ENCODE measurements around the gene ZNF750.

The ZNF750 gene

DNA sequence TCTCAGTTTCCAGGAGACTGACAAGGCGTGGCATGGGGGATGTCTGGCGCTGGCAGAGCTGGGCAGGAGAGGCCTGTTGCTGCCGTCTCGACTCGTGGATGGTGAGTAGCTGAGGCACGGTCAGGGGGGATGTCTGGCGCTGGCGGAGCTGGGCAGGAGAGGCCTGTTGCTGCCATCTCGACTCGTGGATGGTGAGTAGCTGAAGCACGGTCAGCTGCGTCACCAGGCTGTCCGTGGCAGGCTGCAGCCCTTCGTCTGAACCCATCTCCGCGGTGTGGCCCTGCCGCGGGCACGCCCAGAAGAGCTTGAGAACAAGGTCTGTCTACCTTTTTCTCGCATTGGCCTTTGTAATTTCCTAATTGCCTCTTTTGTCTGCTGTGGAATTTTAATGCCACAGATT is 25.0 kb downstream of the ZNF750 start:
- no peak for DNase-seq (ENCODE audit: low read depth in 2 of 3, low spot score in 1 of 3)

DNA sequence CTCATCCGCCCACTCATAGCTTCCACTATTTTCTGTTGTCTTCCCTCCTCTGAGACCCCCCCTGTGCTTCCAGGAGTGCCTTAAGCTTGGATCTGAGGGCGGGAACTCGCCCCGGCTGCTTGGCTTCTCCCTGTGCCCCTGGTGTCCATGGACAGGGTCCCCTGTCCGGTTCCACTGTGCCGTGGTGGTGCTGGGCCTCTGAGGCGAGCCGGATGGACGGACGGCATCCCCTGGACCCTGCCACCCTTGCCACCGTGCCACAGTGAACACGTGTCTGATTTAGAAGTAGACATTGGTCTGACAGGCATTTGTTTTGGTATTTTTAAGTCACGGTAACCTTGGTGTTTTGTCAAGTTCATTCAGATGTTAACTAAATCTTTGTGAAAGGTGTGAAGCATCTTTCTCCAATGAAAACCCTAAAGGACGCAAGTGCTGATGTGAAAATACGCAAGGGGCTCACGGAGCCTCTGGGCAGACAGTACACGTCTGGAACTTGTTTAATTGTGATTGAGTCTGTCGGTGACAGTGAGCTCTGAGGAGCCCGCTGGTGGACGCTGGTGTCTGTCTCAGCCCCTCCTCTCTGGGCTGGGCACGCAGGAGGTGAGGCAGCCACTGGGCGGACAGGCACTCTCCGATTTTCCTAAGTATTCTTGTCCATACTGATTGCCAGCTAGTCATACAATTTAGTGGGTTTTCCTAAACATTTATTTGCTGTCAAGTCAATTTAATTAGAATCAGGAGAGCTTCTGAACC is 26.3 kb downstream of the ZNF750 start:
- no peak for DNase-seq (ENCODE audit: low read depth in 2 of 3, low spot score in 1 of 3)

DNA sequence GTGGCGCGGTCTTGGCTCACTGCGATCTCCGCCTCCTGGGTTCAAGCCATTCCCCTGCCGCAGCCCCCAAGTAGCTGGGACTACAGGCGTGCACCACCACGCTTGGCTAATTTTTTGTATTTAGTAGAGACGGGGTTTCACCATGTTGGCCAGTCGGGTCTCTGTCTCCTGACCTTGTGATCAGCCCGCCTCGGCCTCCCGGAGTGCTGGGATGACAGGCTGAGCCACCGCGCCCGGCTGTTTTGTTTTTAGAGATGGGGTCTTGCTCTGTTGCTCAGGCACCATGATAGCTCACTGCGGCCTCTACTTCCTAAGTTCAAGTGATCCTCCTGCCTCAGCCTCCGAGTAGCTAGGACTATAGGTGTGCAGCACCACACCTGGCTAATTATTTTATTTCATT is 27.2 kb downstream of the ZNF750 start:
- DNase-seq (ENCODE audit: low read depth in 2 of 3, low spot score in 1 of 3) = no peak

DNA sequence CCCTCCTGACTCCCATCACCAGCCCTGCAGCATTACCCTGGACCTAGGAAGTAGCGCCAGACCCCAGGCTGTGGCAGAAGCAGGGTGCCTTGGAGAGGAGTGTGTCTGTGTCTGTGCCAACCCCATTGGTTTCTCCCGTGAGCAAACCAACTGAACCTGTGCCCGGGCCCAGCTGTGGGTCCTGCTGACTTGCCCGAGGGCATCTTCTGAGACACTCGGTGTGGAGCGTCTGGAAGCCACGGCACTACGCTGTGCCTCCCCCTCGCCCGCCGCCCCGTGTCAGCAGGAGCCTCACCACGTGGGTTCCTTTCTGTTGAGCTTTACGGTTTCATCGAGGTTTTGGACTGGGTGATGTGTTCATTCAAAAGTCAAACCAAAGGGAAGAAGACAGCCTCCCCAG is 27.8 kb downstream of the ZNF750 start:
- no peak for DNase-seq (ENCODE audit: low read depth in 2 of 3, low spot score in 1 of 3)

DNA sequence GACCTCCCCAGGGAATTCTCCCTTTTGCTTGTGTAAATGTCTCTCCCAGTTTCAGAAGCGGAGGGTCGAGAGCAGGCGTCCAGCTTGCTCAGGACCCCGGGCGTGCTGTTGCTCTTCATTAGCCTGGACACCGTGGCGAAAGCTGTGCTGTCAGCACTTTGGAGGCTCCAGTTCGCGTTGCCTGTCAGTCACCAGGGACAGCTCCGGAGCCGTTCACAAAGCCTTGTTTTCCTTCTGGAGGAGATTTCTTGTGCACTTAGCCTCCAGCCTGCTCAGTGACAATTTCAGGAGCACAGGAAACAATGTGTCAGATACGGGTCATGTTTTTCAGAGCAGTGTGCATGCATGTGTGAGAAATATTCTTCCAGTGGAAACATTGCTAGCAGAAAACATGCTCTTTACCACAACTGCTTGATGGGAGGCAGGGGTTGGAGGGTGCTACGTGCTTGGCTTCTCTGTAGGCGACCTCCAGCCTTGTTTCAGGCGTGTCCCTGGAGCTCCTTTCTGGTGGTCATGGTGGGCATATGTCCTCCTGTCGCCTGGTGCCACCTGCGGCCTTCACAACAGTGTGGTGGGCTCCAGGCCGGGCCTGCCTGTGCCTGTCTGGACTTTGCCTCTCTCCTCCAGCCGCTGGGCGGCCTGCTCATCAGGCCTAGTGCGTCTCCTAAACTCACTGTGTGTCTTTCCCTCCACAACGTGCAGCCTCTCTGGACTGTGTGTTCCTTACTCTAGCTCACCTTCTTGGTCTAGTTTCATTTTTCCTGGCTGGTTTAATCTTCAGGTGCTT is 29.0 kb downstream of the ZNF750 start:
- no peak for DNase-seq (ENCODE audit: low read depth in 2 of 3, low spot score in 1 of 3)

DNA sequence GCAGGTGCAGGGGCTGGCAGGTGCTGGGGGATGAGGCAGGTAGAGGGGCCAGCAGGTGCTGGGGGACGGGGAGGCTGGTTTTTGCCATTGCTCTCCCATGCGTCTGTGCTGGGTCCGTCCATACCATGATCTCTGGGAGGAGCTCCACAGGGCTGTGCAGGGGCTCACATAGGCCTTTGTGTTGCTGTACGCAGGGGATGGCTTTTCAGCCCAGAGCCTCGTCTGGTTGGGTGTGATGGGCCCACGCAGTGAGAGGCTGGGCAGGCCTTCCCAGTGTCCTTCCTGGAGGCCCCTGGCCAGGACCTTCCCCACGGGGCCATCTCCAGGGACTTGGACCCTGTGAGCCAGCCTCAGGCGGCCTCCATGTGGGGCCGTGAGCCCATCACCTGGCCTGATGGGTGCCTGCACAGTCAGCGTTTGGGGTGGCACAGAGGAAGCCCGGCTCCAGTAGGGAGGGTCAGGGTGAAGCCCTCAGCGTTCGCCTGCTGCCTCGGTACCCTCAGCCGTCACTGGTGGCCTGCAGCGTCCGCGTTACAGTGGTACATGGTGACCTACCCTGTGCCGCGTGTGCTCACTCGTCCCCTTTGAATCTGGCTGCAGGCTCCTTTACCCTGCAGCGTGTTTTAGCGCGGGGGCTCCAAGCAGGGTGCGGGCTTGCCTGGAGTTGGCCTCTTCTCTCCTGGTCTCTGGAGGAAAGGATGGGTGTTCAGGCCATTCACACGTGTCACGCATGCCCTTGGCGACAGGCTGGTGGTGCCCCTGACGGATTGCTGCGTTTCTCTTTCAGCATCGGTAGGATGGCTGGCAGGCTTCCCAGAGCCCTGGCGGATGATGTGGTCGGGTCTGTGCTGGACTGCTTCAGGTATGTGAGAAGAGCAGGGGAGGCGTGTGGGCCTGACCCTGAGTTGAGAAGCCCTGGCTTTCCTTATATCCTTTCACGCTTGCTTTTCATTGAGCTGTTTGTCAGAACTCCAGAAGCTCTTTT is 30.6 kb downstream of the ZNF750 start:
- no peak for DNase-seq (ENCODE audit: low read depth in 2 of 3, low spot score in 1 of 3)

DNA sequence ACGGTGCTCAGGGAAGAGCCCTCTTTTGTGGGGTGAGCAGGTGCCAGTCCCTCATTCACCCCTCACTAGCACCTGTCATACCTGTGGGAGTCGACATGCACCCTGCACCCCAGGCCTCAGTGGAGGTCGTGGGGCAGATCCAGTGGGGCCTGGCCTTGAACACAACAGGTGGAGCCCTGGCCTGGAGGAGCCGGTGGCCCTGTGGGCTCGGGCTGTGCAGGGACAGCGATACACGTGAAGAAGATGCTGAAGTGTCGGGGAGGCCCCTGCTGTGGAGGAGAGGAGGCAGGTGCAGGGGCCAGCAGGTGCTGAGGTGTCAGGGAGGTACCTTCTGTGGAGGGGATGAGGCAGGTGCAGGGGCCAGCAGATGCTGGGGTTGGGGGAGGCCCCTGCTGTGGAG is 31.8 kb downstream of the ZNF750 start:
- DNase-seq (ENCODE audit: low read depth in 2 of 3, low spot score in 1 of 3) = no peak

DNA sequence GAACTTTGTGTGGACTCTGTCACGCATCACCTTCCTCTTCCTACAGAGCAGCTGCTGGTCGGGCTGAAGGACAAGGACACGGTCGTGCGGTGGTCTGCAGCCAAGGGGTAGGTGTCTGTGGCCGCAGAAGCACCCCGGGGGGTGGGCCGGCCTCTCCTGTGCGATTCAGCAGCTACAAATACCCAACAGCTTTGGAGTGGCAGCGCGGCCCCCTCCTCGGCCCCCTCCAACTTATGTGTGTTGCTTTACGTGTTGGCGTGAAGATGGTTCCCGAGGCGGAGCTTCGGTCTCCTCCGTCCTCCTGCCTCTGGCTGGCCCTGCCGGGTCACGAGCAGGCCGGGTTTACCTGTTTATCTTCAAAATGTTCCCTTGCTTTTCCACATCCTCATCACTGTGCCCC is 32.3 kb downstream of the ZNF750 start:
- DNase-seq (ENCODE audit: low read depth in 2 of 3, low spot score in 1 of 3) = no peak

DNA sequence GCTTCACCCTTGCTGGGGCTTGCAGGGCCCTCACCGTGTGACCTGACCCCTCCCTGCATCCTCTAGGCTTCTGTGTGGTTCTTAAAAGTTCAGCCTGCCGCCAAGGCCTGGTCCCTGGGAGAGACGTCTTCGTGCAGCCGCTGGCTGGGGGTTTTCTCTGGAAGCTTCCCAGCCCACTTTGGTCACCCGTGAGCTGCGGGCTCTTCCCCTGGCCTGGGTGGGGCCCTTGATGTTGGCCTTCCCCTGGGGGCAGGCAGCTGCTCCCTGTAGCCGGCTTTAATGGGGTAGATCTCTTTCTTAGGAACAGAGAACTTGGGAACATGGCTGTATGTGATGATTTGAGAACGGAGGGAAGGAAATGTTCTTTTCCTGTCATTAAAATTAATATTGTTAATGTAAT is 32.7 kb downstream of the ZNF750 start:
- DNase-seq (ENCODE audit: low read depth in 2 of 3, low spot score in 1 of 3) = no peak

DNA sequence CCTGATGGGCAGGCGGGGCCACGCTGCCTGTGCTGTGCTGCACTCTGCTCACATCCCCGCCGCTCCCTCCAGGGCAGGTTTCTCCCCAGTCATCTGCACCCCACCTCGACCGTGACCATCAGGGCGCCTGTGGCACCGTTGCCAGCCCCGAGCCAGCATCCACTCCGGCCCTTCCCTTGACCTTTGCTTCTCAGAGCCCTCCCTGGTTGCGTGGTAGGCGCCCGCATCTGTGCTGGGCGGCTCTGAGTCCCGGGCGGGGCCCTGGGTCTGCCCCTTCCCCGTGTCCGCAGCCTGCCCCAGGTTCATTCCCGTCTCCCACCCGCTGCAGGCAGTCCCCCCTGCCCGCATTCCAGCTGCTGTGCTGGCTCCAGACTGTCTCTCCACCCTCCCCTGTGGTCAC is 33.2 kb downstream of the ZNF750 start:
- no peak for DNase-seq (ENCODE audit: low read depth in 2 of 3, low spot score in 1 of 3)

DNA sequence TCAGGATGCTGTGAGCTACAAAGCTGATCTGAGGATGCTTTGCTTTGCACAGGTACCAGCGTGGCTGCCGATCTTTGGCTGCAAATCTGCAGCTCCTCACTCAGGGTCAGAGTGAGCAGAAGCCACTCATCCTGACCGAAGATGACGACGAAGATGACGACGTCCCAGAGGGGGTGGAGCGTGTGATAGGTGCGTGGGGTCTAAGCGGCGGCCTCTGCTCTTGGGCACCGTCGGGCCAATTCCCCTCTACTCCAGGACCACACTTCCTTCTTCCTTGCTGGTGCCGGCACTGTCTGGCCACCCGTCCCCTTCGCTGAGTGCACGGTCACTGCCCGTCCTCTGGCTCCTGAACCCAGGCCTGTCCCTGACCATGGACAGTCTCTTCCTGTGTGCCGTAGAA is 34.0 kb downstream of the ZNF750 start:
- no peak for DNase-seq (ENCODE audit: low read depth in 2 of 3, low spot score in 1 of 3)

DNA sequence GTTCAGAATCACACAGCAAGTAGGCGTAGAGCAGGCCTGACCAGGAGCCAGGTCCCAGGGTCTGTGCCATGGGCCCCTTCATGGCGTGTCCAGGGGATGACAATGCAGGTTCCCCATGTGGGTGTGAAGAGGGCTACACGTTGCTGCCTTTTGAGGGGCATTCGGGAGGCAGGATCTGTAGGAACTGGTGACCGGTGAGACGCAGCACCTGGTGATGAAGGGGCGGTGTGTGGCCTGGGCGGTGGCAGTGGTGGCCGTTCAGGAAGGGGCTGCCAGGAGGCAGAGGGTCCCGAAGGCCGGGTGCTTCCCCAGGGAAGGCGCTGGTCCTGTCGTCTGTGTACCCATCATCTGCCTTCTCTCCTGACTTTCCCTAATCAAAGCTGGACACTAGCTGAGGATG is 34.6 kb downstream of the ZNF750 start:
- no peak for DNase-seq (ENCODE audit: low read depth in 2 of 3, low spot score in 1 of 3)

DNA sequence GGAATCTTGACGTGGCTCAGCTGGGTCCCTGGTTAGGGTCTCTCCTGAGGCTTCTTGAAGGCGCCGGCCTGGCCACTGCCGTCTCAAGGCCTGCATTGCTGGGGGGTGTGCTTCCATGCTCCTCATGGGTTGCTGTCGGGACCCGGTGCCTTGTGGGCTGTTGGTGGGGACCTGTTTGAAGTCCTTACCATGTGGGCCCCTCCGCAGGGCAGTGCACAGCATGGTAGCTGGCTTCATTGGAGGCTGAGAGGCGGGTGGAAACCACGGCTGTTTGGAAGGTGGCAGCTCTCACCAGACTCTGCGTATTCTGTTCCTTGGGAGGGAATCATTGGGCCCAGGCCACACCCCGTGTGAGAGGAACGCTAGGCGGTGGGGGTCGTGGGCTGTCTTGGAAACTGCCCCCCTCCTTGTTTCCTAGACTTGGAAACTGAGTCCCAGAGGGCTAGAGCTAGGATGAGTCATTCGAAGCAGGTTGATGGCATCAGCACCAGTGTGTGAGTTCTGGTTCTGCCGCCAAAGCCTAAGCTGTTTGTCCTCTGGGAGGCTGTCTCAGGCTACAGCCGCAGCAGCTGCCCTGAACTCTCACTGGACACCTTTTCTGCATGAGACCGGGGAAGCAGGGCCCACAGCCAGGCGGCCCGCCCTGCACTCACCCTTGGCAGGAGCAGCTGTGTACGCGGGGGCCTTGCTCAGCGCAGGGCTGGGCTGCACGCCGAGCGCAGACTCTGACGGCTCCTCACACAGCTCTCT is 35.2 kb downstream of the ZNF750 start:
- DNase-seq (ENCODE audit: low read depth in 2 of 3, low spot score in 1 of 3) = no peak

DNA sequence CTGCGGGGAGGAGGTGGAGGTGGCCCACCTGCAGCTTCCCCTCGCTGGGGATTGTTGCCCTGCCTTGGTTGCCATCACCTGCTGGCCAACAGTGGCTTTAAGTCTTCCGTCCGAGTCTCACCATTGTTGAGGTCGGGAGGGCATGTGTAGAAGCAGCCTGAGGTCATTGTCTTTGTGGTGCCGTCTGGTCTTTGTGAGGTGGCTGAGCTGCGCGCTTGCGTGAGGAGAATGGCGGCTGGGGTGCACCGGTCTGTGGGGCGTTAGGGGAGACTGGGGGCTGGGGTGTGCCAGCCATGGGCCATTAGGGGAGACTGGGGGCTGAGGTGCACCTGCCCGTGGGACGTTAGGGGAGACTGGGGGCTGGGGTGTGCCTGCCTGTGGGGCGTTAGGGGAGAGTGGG is 36.2 kb downstream of the ZNF750 start:
- DNase-seq (ENCODE audit: low read depth in 2 of 3, low spot score in 1 of 3) = no peak

DNA sequence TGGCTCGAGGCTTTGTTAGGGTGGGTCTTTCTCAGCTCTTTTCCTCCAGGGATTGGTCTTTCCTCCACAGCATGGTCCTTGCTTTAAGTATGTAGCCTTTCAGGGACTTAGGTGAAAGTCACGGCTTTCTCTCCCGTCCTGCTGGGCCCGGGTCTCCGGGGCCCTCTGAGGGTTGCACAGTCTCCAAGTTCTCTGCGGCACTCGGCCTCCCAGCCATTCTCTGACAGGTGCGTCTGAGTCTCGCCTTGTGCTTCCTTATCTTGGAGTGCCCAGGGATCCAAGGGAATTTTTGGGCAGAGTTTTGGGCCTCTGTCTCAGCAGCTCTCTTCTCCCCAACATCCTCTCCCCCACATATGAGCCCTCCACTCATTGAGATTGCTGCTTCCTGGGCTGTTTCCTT is 36.6 kb downstream of the ZNF750 start:
- DNase-seq (ENCODE audit: low read depth in 2 of 3, low spot score in 1 of 3) = no peak

DNA sequence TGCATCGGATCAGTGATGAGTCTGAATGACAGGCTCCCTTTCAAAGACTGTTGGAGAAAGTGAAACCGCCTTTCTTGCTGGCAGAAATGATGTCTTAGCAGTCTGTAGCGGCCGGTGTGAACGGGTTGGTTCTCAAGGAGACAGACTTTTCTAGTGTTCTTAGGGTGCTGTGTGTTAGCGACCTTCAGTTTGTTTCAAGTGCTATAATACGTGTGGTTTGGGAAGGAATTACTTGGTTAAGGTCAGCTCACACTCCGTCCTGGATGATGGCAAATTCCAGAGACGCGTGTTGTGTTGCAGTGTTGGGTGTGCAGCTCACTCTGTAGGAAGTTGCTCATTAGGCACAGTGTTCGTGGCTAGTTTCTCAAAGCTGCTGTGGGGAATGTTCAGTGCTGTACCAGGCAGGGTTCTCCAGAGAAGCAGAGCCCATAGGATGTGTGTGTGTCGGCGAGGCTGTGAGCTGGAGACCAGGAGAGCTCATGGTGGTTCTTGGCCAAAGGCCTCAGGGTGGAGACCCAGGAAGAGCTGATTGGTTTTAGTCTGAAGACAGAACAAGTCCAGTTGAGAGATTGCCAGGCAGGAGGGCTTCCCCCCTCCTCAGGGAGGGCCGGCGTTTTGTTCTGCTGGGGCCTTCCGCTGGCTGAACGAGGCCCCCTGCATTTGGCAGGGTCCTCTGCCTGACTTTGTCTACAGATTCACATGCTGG is 37.6 kb downstream of the ZNF750 start:
- DNase-seq (ENCODE audit: low read depth in 2 of 3, low spot score in 1 of 3) = no peak

DNA sequence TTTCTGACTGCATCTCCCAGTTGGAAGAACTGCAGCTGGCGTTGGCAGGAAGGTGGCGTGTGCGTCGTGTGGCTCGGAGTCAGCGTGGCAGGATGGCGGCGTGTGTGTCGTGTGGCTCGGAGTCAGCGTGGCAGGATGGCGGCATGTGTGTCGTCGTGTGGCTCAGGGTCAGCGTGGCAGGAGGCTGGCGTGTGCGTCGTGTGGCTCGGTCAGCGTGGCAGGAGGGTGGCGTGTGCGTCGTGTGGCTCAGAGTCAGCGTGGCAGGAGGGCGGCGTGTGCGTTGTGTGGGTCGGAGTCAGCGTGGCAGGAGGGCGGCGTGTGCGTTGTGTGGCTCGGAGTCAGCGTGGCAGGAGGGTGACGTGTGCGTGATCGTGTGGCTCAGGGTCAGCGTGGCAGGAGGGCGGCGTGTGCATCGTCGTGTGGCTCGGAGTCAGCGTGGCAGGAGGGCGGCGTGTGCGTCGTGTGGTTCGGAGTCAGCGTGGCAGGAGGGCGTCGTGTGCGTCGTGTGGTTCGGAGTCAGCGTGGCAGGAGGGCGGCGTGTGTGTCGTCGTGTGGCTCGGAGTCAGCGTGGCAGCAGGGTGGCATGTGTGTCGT is 38.3 kb downstream of the ZNF750 start:
- no peak for DNase-seq (ENCODE audit: low read depth in 2 of 3, low spot score in 1 of 3)

DNA sequence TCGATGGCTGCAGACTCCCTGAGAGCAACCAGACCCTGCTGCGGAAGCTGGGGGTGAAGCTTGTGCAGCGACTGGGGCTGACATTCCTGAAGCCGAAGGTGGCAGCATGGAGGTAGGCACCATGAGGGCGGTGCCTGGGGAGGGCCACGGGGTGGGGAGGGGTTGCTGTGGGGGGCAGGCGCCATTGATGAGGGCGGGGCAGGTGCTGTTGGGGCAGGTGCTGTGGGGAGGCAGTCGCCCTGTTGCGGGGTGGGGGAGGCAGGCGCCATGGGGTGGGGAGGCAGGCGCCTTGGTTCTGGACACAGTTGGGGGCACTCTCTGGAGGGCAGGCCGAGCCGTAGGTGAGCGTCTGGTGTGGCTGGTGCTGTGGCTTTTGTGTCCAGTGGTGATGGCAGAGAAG is 38.9 kb downstream of the ZNF750 start:
- DNase-seq (ENCODE audit: low read depth in 2 of 3, low spot score in 1 of 3) = no peak

DNA sequence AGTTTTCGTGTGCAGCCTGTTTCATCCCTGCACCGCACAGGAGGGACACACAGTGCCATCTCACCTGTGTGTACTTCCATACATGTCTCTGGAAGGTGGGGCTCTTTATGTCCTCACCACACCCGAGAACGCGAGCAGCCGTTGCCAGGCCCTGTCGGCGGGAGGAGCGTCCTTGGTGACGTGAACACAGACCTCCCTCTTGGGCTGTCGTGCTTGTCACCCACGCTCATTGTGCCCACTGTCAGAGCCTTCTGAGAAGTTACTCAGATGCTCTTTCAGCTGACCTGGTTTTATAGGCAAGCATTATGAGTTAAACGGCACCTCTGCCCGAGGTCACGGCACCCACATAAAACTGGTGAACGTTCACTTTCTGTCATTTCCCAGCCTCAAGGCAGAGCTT is 40.2 kb downstream of the ZNF750 start:
- DNase-seq (ENCODE audit: low read depth in 2 of 3, low spot score in 1 of 3) = no peak

DNA sequence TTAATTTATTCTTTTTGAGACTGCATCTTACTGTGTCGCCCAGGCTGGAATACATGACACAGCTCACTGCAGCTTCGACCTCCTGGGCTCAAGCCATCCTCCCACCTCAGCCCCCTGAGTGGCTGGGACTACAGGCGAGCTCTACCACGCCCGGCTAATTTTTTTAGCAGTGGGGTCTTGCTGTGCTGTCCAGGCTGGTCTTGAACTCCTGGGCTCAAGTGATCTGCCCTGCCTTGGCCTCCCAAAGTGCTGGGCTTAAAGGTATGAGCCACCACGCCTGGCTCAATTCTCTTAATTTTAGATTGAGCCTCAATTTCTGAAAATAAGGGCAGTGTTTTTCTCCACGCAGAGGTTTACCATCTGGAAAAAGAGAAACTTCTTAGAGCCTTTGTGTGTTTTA is 41.1 kb downstream of the ZNF750 start:
- no peak for DNase-seq (ENCODE audit: low read depth in 2 of 3, low spot score in 1 of 3)

Data from stimulated activated CD4-positive, alpha-beta T cell treated with anti-CD3 and anti-CD28 coated beads, Interleukin-12 subunit alpha, Interleukin-12 subunit beta, amount 100 ng/mL, for 48 hours (primary cell).